Body of pancreas (tissue), 4 donors: Measurements from ENCODE around the gene DLG3. TPM values are rescaled to one million over a fixed set of nuclear protein-coding genes. Genes with fewer than 3 reads are reported as not detected.

Experiments used
- ATAC-seq: fragments of 150-250 bp; one replicate; pipeline ENCODE4 v1.9.1; 2016
- DNase-seq, 4 donors: peaks; one replicate each; pipeline ENCODE4 v3.0.0-alpha.2; 2019
- H3K27ac ChIP-seq, 4 donors: fragments of 200-600 bp; sonication (generic); 1 replicate in 3 of 4; 2 replicates in 1 of 4; pipeline versions ENCODE4 v1.5.1 to v1.6.1; 2016 to 2019; ENCODE audit warnings: mild to moderate bottlenecking in 1 of 4, mixed read lengths in 1 of 4, moderate library complexity in 1 of 4
- H3K27me3 ChIP-seq, 2 donors: fragments of 200-600 bp; sonication (generic); one replicate each; pipeline ENCODE4 v1.6.0; 2016; ENCODE audit warnings: mild to moderate bottlenecking in 1 of 2
- H3K36me3 ChIP-seq, 2 donors: fragments of 200-600 bp; sonication (generic); replicated peaks in 1 of 2; 2 replicates each; pipeline ENCODE4 v1.5.1; 2016; ENCODE audit warnings: low read depth in 2 of 2; ENCODE audit not compliant: insufficient read depth in 1 of 2
- H3K4me1 ChIP-seq: fragments of 200-600 bp; sonication (generic); one replicate; pipeline ENCODE4 v1.6.0; 2016
- H3K4me3 ChIP-seq, 2 donors: fragments of 200-600 bp; sonication (generic); 1 replicate in 1 of 2; 2 replicates in 1 of 2; pipeline ENCODE4 v1.5.1; 2016 to 2019
- H3K9me3 ChIP-seq, 3 donors: fragments of 200-600 bp; sonication (generic); 1 replicate in 2 of 3; 2 replicates in 1 of 3; pipeline ENCODE4 v1.5.1; 2016
- CTCF ChIP-seq, 7 experiments: fragments of 450-650 bp in 4 of 7; fragments of 200-600 bp in 3 of 7; sonication (generic) in 3 of 7; IDR thresholded peaks; one replicate each; pipeline ENCODE4 v1.5.1; 2016 to 2019; ENCODE audit warnings: antibody characterized with exemption in 7 of 7
- POLR2A ChIP-seq, 3 donors: fragments of 450-650 bp; IDR thresholded peaks; one replicate each; pipeline ENCODE4 v1.6.1; 2016; ENCODE audit warnings: antibody characterized with exemption in 3 of 3, mild to moderate bottlenecking in 2 of 3
- WGBS, 2 donors: methylation state at CpG; one replicate each; pipeline ENCODE4 v1.1.5; 2017; 5-methylcytosine and 5-hydroxymethylcytosine counted together
- intact Hi-C: fragments of 100-400 bp; cut with DNase I; formaldehyde crosslinking; loops from one replicate; pipeline ENCODE4 v1.15.1; 2023
- total RNA-seq, 2 donors: library from RNA; depleted of rRNA; stranded (reverse); fragments of >200 nt; gene quantifications; one replicate each; pipeline ENCODE4 v1.1.0, GENCODE V29; 2016

DLG3 gene
- total RNA-seq, 2 donors from 2014 or later, result 26.0 to 26.7 TPM

GRCh38 chrX:70476934-70477733 lies 32.5 kb downstream of the DLG3 start:
- H3K27ac ChIP-seq, result peak overlapping the region; percentile 55 to 92 (median 84)
- no peaks in the 10 kb centered on the region for H3K9me3 ChIP-seq
- peak; percentile 73 to 82 (median 74) for DNase-seq
- peaks cover 66% of the 10 kb centered on the region for H3K4me1 ChIP-seq
- no peak for TF ChIP-seq CTCF (IDR thresholded peaks at IDR 0.05)
- TF ChIP-seq POLR2A (IDR thresholded peaks at IDR 0.05), result peak in 2 of 3 donors; percentile 39 to 51
- H3K27me3 ChIP-seq, result no peaks in the 10 kb centered on the region
- no peaks in the 10 kb centered on the region for H3K36me3 ChIP-seq
- ATAC-seq, result peak; percentile 79
- WGBS, 2 donors, result 9 to 26% methylated on average over 7 to 13 of the region's 13 CpGs
- intact Hi-C loops, result no loop called here
- H3K4me3 ChIP-seq, result no peak overlapping the region

- no peaks in the 10 kb centered on the region for H3K27me3 ChIP-seq
- no peaks in the 10 kb centered on the region for H3K9me3 ChIP-seq
- intact Hi-C loops, result no loop called here
- DNase-seq, result peak in 1 of 4 donors; percentile 36
- peaks cover 70% of the 10 kb centered on the region for H3K4me1 ChIP-seq
- peak overlapping the region; percentile 55 to 92 (median 84) for H3K27ac ChIP-seq
- 0 to 15% methylated on average over 2 to 4 of the region's 4 CpGs for WGBS, 2 donors
- H3K4me3 ChIP-seq, result no peak overlapping the region
- no peak for TF ChIP-seq CTCF (IDR thresholded peaks at IDR 0.05)
- peak in 1 of 3 donors; percentile 20 for TF ChIP-seq POLR2A (IDR thresholded peaks at IDR 0.05)
- ATAC-seq, result no peak
- H3K36me3 ChIP-seq, result no peaks in the 10 kb centered on the region
Measured at GRCh38 chrX:70477734-70478075, 33.1 kb downstream of the DLG3 start.

- Histone ChIP-seq H3K27me3 (no peaks in the 10 kb centered on the region), H3K4me3 (no peak overlapping the region), H3K27ac (peak overlapping the region; percentile 55 to 92 (median 79)), H3K36me3 (no peaks in the 10 kb centered on the region), H3K4me1 (peaks cover 80% of the 10 kb centered on the region), H3K9me3 (no peaks in the 10 kb centered on the region)
- 29 to 47% methylated on average over 8 to 10 of the region's 10 CpGs for WGBS, 2 donors
- no peak for TF ChIP-seq CTCF (IDR thresholded peaks at IDR 0.05)
- intact Hi-C loops, result no loop called here
- DNase-seq (no peak), ATAC-seq (no peak)
Measured at GRCh38 chrX:70478526-70479245, 34.1 kb downstream of the DLG3 start.

GRCh38 chrX:70479247-70479921 lies 34.7 kb downstream of the DLG3 start:
- 13 to 17% methylated on average over 3 of the region's 4 CpGs for WGBS, 2 donors
- no peaks in the 10 kb centered on the region for H3K27me3 ChIP-seq
- no peak overlapping the region for H3K4me3 ChIP-seq
- peaks cover 80% of the 10 kb centered on the region for H3K4me1 ChIP-seq
- DNase-seq, result no peak
- peak overlapping the region; percentile 55 to 92 (median 79) for H3K27ac ChIP-seq
- H3K36me3 ChIP-seq, result no peaks in the 10 kb centered on the region
- no peaks in the 10 kb centered on the region for H3K9me3 ChIP-seq
- TF ChIP-seq CTCF (IDR thresholded peaks at IDR 0.05), result no peak
- TF ChIP-seq POLR2A (IDR thresholded peaks at IDR 0.05), result peak in 1 of 3 donors; percentile 15
- intact Hi-C loops, result no loop called here
- ATAC-seq, result peak; percentile 8
